Measurements from ENCODE around the gene TRIM17.

DNA sequence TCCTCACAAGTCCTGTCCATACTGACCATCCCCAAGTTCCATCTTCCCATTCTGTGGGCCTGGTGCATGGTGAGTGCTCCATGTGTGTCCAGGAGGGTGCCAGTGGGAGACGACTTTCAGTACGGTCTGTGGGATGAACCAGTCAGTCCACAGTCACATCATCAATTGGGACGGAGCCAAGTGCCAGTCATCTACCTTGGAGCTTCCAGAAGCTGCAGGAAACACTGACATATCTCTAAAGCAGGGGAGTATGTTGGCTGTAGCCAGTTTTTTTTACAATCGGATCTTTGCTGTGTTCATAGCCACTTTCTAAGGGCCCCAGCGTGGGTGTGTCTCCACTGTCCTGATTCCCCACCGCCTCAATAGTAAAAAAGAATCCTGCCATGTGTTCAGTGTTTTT lies 13.6 kb upstream of the TRIM17 start:
- TF ChIP-seq, protein P1, sequence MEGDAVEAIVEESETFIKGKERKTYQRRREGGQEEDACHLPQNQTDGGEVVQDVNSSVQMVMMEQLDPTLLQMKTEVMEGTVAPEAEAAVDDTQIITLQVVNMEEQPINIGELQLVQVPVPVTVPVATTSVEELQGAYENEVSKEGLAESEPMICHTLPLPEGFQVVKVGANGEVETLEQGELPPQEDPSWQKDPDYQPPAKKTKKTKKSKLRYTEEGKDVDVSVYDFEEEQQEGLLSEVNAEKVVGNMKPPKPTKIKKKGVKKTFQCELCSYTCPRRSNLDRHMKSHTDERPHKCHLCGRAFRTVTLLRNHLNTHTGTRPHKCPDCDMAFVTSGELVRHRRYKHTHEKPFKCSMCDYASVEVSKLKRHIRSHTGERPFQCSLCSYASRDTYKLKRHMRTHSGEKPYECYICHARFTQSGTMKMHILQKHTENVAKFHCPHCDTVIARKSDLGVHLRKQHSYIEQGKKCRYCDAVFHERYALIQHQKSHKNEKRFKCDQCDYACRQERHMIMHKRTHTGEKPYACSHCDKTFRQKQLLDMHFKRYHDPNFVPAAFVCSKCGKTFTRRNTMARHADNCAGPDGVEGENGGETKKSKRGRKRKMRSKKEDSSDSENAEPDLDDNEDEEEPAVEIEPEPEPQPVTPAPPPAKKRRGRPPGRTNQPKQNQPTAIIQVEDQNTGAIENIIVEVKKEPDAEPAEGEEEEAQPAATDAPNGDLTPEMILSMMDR (conservative IDR thresholded peaks at IDR 0.05): no peak
- no peak for TF ChIP-seq EZH2 (IDR thresholded peaks at IDR 0.05; ENCODE audit: low read depth)
